Measurements from ENCODE around the gene RFFL.

The RFFL gene

GRCh38 chr17:34980681-34981537, 82.6 kb downstream of the RFFL start:
- peak; percentile 47 for TF ChIP-seq CTCF (IDR thresholded peaks at IDR 0.05; ENCODE audit: low read depth, low read length)
- peak overlapping the region; percentile 66 for H3K4me3 ChIP-seq (ENCODE audit: low read depth, low read length)
- in situ Hi-C loops (cut with HindIII; ENCODE audit: low sequenced_read_pairs): no loop called here
- peak; percentile 84 for DNase-seq (ENCODE audit: low read depth, low spot score)

GRCh38 chr17:34980353-34980680, 83.2 kb downstream of the RFFL start, which contains the start of gene LIG3:
TSS of gene LIG3 (plus strand) at chr17:34980512. CDS start at chr17:34983006, 2,494 bp downstream.
- no peak for TF ChIP-seq CTCF (IDR thresholded peaks at IDR 0.05; ENCODE audit: low read depth, low read length)
- DNase-seq (ENCODE audit: low read depth, low spot score): peak; percentile 93
- in situ Hi-C loops (cut with HindIII; ENCODE audit: low sequenced_read_pairs): no loop called here
- H3K4me3 ChIP-seq (ENCODE audit: low read depth, low read length): peak within 1 kb of the TSS; percentile 66

GRCh38 chr17:34979650-34980352, 83.7 kb downstream of the RFFL start:
- in situ Hi-C loops (cut with HindIII; ENCODE audit: low sequenced_read_pairs): no loop called here
- no peak for DNase-seq (ENCODE audit: low read depth, low spot score)
- peak overlapping the region; percentile 66 for H3K4me3 ChIP-seq (ENCODE audit: low read depth, low read length)
- TF ChIP-seq CTCF (IDR thresholded peaks at IDR 0.05; ENCODE audit: low read depth, low read length): no peak

GRCh38 chr17:34979153-34979552, 84.4 kb downstream of the RFFL start:
- no peak overlapping the region for H3K4me3 ChIP-seq (ENCODE audit: low read depth, low read length)
- no peak for DNase-seq (ENCODE audit: low read depth, low spot score)
- no peak for TF ChIP-seq CTCF (IDR thresholded peaks at IDR 0.05; ENCODE audit: low read depth, low read length)
- in situ Hi-C loops (cut with HindIII; ENCODE audit: low sequenced_read_pairs): no loop called here

- H3K4me3 ChIP-seq (ENCODE audit: low read depth, low read length): no peak overlapping the region
- DNase-seq (ENCODE audit: low read depth, low spot score): no peak
- in situ Hi-C loops (cut with HindIII; ENCODE audit: low sequenced_read_pairs): no loop called here
- TF ChIP-seq CTCF (IDR thresholded peaks at IDR 0.05; ENCODE audit: low read depth, low read length): no peak
Measured at GRCh38 chr17:34974794-34975785, 88.4 kb downstream of the RFFL start.

- TF ChIP-seq CTCF (IDR thresholded peaks at IDR 0.05; ENCODE audit: low read depth, low read length): no peak
- in situ Hi-C loops (cut with HindIII; ENCODE audit: low sequenced_read_pairs): no loop called here
Measured at GRCh38 chr17:34974179-34974578, 89.3 kb downstream of the RFFL start.

More at GRCh38 chr17:34974179-34974578, 89.3 kb downstream of the RFFL start:
- no peak overlapping the region for H3K4me3 ChIP-seq (ENCODE audit: low read depth, low read length)
- no peak for DNase-seq (ENCODE audit: low read depth, low spot score)

Data from astrocyte of the spinal cord (primary cell).